ENCODE data around the gene RAD51B.
A peak's percentile ranks its signal among the peaks of the same experiment; 100 is the strongest.
"Not testable (repeated sequence)": the region's sequence is repeated elsewhere in the genome, so short reads cannot be mapped to it uniquely, and the experiment has no call there.

RAD51B gene

DNA sequence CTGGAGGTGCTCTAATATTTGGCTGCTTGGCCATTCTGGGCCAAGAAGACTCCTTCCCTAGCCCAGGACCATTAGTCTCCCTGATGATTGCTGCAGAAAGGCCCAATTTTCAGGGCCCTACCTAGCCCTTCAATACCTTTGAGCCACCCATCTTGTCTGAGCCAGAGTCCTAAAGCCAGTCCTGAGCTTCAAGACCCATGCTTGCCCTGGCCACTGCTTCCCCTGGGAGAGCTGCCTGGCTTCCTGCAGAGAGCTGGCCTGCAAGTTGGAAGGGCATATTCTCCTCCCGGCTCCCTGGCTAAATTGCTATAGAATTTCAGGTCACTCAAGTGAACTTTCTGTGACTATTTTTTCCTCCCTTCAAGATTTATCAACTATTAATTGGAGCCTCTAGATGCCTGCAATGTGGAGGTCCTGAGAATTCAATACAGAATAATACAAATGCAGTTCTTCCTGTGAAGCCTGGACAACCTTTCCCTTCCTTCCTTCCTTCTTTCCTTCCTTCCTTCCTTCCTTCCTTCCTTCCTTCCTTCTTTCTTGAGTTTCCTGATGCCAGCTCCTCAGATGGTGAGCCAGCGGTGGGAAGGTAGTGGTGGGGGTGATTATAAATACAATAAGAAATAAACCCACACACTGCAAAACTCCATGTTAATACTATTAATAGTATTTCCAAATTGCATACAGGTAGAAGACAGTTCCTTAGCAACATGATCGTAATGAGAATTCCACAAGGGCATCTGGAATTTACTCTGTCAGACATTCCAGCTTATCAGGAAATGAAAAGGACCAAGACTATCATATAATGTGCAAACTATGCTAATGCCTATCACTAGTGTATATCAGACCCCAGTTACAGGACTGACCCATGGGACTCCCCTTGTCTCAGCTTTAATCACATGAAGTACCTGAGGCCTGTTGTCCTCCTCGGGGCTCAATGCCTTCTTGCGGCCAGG lies 865.2 kb downstream of the RAD51B start:
- no peak for DNase-seq

GRCh38 chr14:68685419-68686204 lies 866.0 kb downstream of the RAD51B start:
- DNase-seq, result peak; percentile 43 to 59 (median 45)

DNA sequence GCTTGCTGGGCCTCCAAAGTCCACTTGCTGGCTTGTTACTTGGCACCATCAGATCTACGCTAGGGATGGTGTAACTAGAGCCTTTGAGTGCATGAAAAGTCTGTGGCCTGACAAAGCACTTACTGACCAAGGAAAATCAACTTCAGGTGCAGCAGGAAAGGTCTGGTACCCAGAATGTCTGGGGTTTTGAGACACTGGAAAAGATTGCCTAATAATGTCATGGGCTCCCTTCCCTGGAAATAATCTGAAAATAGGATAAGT lies 866.6 kb downstream of the RAD51B start:
- no peak for DNase-seq

DNA sequence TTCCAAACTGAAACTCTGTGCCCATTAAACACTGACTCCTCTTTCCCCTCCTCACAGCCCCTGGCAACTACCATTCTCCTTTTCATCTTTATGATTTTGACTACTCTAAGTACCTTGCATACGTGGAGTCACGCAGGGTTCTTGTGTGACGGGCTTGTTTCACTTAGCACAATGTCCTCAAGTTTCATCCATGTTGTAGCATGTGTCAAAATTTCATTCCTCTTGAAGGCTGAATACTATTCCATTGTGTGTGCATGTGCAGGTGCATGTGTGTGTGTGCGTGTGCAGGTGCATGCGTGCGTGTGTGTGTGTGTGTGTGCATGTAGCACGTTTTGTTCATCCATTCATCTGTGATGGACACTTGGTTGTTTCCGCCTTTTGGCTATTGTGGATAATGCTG lies 867.1 kb downstream of the RAD51B start:
- DNase-seq, result no peak

- no peak for DNase-seq
These were observed 868.2 kb downstream of the RAD51B start for GRCh38 chr14:68687746-68688145.

DNA sequence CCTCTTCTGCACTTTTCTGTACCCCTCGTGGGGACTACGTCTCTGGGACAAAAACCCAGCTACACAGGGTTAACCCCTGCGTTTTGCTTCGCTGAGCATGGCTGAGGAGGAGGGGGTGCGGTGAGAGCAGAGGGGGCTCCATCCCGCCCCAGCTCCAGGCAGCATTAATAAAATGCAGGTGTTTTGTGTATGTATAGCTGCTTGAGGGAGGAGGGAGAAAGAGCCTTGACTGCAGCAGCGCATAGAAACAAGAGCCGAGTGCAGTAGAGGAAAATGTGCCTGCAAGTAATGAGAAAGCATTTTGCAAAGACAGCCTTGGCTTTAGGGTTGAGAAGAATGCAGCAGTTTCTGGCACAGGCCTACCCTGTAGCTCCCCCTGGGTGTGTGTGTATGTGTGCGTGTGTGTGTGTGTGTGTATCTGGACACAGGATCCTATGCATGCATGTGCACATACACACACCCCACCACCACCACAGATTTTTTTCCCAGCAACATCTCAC lies 869.3 kb downstream of the RAD51B start:
- no peak for DNase-seq

GRCh38 chr14:68689511-68689910 lies 869.9 kb downstream of the RAD51B start:
- no peak for DNase-seq

DNA sequence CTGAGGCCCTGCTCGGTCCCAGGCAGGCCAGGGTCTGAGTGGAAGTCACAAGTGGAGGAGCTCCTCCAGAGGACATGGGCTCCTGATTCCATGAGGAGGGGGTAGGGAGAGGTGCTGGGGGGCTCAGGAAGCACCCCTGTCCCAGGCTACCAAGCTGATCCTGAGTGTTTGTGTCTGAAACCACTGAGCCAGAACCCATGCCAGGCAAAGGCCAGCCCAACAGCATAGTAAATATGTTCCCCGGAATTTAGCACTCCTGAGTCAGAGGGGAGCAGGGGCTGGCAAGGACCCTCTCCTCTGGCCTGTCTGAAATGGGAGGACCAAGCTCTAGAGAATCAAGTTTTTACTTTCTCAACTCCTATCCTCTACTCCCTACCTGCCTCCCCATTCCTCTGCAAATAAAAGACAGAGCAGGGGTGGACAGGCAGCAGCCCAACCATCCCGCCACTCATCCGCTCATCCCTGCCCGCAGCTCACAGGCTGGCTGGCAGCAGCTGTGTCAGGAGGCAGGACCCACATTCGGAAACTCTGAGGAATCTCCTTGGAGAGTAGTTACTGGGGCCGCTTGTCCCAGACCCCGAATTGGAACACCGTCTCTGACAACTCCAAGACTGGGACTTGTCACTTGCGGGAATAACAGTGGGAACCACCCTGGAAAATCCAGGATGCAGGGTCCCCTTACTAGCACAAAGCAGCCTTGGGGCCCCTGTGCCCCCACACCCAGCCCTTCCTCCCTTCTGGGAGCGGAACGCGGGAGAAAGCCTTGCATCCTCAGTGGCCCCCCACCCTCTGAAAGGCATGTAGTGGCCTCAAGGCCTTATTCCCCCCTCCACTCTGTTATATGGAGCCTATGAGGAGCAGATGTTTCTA lies 870.7 kb downstream of the RAD51B start:
- DNase-seq, result no peak

DNA sequence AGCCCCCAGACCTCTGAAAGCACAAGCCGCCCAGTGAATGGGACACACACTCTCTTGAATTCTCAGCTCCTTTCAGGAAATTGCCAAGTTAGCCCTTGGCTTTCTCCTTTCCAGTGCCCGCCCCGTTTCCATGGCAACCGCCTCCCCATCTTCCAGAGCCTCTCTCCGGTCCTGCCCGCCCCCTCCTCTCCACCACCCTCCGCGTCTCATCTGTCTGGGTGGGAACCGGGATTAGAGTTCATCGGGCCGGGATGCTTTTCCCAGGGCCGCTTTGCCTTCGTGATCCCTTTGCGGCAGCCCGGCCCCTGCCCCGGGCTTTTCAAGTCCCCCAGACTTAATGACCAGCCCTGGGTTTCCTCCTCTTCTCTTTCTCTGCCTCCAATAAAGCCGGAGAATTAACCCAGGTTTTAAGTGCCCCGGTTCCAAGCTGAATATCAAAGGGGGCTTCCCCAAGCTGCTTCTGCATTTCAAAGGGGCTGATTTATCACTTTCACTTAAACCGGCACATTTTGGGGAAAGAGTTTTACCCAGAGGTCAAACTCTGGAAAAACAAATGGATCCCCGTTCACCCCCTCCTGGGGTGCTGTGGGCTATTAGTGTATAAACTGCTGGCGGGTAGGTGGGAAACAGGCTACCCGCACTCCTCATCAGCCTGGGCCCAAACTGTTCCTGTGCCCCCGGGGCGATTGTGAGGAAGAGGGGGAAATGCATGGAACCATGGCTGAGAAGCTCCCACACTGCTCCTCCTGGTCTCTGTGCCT lies 871.6 kb downstream of the RAD51B start:
- peak; percentile 32 to 44 (median 41) for DNase-seq

DNA sequence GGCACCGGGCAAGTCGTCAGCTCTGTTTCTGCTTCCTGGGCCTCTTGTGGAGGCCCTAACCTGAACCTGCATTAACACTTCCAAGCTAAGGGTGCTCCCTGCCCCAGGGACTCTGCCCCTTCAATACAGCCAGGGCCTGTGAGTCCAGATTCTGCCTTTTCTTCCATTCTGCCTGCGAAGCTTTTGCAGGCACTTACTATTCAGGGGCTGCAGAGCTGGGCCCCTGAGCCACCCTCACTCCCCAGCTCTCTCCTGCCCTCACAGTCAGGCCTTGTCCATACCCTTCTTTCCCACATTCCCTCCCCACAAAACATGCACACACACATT lies 872.2 kb downstream of the RAD51B start:
- DNase-seq, result no peak

DNA sequence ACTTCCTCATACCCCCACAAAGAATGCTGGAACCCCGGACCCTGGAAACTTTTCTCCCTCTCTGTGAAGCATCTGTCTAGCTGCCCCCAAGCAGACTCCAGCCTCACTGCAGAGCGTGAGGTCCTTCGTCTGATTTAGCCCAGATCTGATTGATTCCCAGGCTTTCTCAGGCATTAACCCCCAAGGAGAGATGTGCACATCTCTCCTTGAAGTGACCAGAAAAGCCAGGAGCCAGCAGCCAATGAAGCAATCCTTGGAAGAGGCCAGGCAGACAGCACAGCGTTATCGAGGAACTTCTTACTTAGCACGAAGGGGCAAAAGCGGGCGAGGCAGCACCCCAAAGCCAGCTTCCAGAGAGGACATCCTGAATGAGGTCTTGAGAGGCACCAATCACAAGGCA lies 872.6 kb downstream of the RAD51B start:
- DNase-seq, result no peak

GRCh38 chr14:68692916-68693771 lies 873.6 kb downstream of the RAD51B start:
- peak; percentile 67 to 83 (median 81) for DNase-seq

DNA sequence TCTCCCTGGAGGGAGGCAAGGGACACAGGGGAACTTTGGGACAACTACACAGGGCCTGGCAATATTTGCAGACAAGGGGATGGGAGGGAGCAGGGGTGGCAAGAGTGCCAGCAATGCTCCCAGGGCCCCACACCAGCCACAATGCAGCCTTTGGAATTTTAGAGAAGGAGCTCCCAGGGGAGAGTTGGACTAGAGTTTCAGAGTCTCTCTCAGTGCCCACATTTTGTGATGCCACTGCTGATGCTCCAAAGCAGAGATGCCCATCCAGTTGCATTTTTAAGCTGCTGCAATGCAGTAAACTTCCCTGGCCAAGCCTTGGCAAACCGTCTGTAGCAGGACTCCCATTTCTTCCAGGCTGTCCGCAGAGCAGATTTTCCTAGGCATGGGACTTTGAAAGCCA lies 874.3 kb downstream of the RAD51B start:
- DNase-seq, result no peak

- no peak for DNase-seq
These were observed 875.1 kb downstream of the RAD51B start for GRCh38 chr14:68694516-68695235.

- peak; percentile 86 to 95 (median 94) for DNase-seq
These were observed 875.8 kb downstream of the RAD51B start for GRCh38 chr14:68695326-68695768.

- DNase-seq, result peak in 2 of 3 donors; percentile 45 to 51
These were observed 876.3 kb downstream of the RAD51B start for GRCh38 chr14:68695856-68696255.

DNA sequence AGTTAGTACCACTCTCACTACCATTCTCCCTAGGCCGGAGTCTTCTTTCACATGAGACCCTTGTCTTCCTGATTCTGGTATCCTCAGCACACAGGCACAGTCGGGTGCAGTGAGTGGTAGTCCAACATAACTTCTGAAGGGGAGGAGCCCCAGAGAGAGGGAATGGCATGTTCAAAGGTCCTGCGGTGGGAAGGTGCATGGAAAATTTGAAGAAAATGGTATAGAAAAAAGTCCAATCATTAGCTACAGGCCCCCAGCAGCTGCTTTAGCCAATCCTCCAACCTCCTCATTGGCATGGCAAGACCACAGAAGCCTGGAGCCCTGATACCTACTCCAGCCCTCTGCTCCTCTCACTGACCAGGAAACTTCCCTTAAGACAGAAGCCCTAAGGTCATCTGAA lies 876.7 kb downstream of the RAD51B start:
- no peak for DNase-seq

DNA sequence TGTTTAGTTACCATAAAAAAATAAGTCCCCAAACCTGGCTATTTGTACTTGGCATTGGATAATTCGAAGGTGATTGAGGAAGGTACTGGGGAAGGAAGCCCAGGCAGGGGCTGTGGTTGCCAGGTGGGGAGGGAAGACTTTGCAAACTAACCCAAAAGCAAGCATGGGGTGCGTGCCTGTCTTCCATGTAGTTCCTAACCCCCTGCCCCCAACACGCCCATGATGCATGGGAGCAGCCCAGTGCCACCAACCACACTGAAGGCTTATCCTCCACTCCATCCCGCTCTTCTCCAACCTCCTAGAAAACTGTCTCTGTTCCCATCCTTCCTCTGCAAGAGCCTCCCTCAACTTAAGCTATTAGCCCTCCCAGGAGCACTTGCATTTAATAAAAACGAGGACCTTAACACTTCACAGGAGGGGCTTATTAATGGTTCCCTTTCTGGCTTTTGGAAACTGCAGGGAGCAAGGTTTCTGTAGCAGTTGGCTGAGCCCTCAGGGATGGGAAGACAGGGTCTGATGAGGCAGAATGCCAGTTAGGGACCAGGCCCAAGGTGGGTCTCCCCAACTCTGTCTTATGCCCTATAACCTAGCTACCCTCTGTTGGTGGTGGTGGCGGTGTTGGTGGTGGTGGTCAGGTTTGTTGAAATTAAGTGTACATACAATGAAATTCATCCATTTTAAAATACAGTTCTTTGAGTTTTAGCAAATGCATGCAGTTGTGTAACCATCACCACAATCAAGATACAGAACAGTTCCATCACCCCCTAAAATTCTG lies 877.3 kb downstream of the RAD51B start:
- DNase-seq, result no peak

DNA sequence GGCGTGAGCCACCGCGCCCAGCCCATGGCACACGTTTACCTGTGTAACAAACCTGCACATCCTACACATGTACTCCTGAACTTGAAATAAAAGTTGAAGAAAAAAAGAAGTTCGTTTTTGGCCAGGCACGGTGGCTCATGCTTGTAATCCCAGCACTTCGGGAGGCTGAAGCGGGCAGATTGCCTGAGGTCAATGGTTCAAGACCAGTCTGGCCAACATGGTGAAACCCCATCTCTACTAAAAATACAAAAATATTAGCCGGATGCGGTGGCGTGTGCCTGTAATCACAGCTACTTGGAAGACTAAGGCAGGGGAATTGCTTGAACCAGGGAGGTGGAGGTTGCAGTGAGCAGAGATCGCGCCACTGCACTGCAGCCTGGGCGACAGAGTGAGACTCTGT lies 879.2 kb downstream of the RAD51B start:
- DNase-seq, result not testable (repeated sequence)

All from suppressor macrophage treated with lipopolysaccharide for 1 hour (primary cell).